Rectal smooth muscle tissue (tissue), 1 donor: ENCODE measurements around the gene RBBP7.

Experiments used
- H3K27ac ChIP-seq: one replicate; pipeline ENCODE4 v1.7.0; 2013; ENCODE audit warnings: low read depth, low read length, inconsistent platforms
- H3K27me3 ChIP-seq: one replicate; pipeline ENCODE4 v1.7.0; 2013; ENCODE audit warnings: low read length; ENCODE audit not compliant: control insufficient read depth, insufficient read depth
- H3K36me3 ChIP-seq: one replicate; pipeline ENCODE4 v1.7.0; 2013; ENCODE audit warnings: low read length; ENCODE audit not compliant: control insufficient read depth, insufficient read depth
- H3K4me1 ChIP-seq: one replicate; pipeline ENCODE4 v1.7.0; 2013; ENCODE audit warnings: low read length; ENCODE audit not compliant: control insufficient read depth, insufficient read depth
- H3K4me3 ChIP-seq: one replicate; pipeline ENCODE4 v1.7.0; 2013; ENCODE audit warnings: low read length
- H3K9ac ChIP-seq: one replicate; pipeline ENCODE4 v1.7.0; 2013; ENCODE audit warnings: low read length

Gene RBBP7

DNA sequence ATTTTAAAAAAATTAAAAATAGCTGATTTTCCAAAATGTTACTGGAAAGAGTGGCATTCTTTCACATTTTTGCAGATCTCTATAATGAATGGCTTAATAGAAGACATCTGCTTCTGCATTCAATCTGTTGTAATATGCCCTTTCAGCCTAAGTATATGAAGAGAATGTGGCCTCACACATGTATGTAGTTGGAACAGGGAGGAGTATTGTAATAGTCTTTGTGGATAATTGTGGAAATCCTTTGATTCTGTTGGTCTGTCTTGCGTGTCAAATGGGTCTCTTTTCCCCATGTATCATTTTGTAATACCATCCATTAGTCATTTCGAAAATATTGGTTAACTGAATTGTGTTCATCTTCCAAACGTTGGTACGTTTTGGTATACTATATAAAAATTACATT lies 72.3 kb downstream of the RBBP7 start:
- H3K9ac ChIP-seq: no peak overlapping the region
- no peaks in the 10 kb centered on the region for H3K4me1 ChIP-seq
- no peak overlapping the region for H3K27ac ChIP-seq
- H3K4me3 ChIP-seq: no peak overlapping the region
- H3K36me3 ChIP-seq: peaks cover 6% of the 10 kb centered on the region
- H3K27me3 ChIP-seq: no peaks in the 10 kb centered on the region

DNA sequence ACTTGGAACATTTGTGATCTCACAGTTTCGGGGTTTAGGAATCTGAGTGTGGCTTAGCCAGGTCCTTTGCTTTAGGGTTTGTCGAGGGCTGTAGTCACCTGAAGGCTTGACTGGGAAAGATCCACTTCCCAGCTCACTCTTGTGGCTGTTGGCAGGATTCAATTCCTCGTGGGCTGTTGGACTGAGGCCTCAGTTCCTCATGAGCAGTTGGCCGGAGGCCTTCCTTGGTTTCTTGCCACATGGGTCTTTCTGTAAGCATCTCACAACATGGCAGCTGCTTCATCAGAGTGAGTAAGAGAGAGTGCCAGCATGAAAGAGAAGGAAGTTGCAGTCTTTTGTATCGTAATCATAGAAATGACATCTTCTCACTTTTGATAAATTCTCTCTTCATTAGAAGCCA lies 72.8 kb downstream of the RBBP7 start:
- peaks cover 6% of the 10 kb centered on the region for H3K36me3 ChIP-seq
- H3K4me1 ChIP-seq: no peaks in the 10 kb centered on the region

DNA sequence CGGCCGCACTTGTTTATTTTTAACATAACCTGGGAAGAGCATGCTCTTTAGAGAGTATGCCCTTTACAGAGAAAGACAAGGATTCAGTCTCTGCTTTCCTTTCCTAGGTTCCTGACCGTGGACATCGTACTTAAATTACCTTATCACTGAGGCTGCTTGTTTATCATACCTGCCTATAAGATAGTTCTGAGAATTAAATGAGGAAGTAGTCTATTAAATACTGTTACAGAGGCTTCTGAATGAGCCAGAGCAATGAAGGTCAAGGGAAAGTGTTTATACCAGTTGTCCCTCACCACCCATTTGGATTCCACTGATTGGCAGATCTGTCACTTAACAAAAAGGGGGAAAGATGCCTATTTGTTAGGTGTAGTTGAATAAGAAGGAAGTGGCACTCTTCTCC lies 73.9 kb downstream of the RBBP7 start:
- H3K27me3 ChIP-seq: no peaks in the 10 kb centered on the region
- no peak overlapping the region for H3K4me3 ChIP-seq
- H3K27ac ChIP-seq: no peak overlapping the region
- peaks cover 6% of the 10 kb centered on the region for H3K36me3 ChIP-seq
- H3K9ac ChIP-seq: no peak overlapping the region
- no peaks in the 10 kb centered on the region for H3K4me1 ChIP-seq

More for the DNA sequence above, 72.8 kb downstream of the RBBP7 start:
- no peak overlapping the region for H3K4me3 ChIP-seq
- H3K9ac ChIP-seq: no peak overlapping the region
- no peak overlapping the region for H3K27ac ChIP-seq
- no peaks in the 10 kb centered on the region for H3K27me3 ChIP-seq
